PC-9 (cell line): ENCODE data around the gene OR8D1.

ENCODE experiments used
- CTCF ChIP-seq: fragments of 200-600 bp; sonication (generic); conservative IDR thresholded peaks from 2 replicates; pipeline ENCODE4 v1.6.1; 2017; ENCODE audit warnings: mixed run types, antibody characterized with exemption, mild to moderate bottlenecking, moderate library complexity
- EZH2 ChIP-seq: fragments of 200-600 bp; sonication (generic); IDR thresholded peaks from 2 replicates; pipeline ENCODE4 v1.8.0; 2017; ENCODE audit warnings: antibody characterized with exemption, low read depth

- TF ChIP-seq EZH2 (no peak), CTCF (no peak)
These were observed 6.3 kb upstream of the OR8D1 start, which contains the start of gene OR8D2 for GRCh38 chr11:124320097-124320496.
